ENCODE results near the gene SLCO3A1. TPM values are rescaled to one million over a fixed set of nuclear protein-coding genes. Genes with fewer than 3 reads are reported as not detected.

Gene SLCO3A1
- total RNA-seq, 3 donors from 2014 or later: 13.4 to 23.8 (median 14.3) TPM

GRCh38 chr15:92170897-92171296 is 317.4 kb downstream of the SLCO3A1 start:
- ATAC-seq: peak; percentile 5
- Histone ChIP-seq H3K4me3 (no peak overlapping the region), H3K4me1 (ENCODE audit: low read depth) (peaks cover 8% of the 10 kb centered on the region), H3K36me3 (ENCODE audit: low read depth) (no peaks in the 10 kb centered on the region), H3K9me3 (no peaks in the 10 kb centered on the region)
- no peak for TF ChIP-seq CTCF (IDR thresholded peaks at IDR 0.05)
- no peak for DNase-seq
- intact Hi-C loops (cut with DNase I, micrococcal nuclease): no loop called here

DNA sequence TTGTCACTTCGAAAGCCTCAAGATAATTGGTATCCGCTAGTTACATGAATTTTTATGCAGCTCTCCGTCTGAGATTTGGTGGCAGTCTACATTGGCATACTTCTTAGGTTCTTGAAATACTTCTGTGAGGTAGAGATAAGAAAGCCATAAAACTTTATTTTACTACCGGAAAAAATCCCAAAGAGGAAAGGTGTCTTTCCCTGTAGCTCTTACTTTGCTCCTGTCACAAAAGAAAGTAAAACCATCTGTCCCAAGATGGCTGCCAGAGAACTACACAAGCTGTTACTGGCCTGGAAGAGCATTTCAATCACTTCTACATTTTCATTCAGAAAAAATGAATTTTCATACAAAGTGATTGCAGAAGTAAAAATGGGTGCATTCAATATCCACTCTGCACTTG is 325.4 kb downstream of the SLCO3A1 start:
- peak; percentile 85 for ATAC-seq
- TF ChIP-seq CTCF (IDR thresholded peaks at IDR 0.05): no peak
- intact Hi-C loops (cut with DNase I, micrococcal nuclease): no loop called here

DNA sequence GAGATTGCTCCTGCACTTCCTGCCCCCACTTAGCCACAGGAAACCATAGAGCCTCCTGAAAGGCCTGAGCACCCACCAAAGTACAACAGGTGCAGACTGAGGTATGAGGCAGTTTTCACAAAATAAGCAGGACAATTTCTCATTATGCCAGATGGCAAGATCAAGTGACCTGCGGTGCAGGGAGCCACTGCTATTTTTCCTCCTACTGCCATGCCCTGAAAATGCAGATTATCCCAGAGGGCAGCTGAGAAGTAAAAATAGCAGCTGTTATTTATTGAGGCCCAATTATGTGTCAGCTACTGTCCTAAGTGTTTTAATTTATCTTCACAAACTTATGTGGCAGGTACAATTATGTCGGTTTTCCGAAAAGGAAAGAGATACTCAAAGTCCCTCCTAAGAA is 330.6 kb downstream of the SLCO3A1 start:
- no peaks in the 10 kb centered on the region for H3K36me3 ChIP-seq (ENCODE audit: low read depth)
- DNase-seq (no peak), ATAC-seq (no peak)
- no peaks in the 10 kb centered on the region for H3K4me1 ChIP-seq (ENCODE audit: low read depth)
- no peak for TF ChIP-seq CTCF (IDR thresholded peaks at IDR 0.05)
- H3K4me3 ChIP-seq: no peak overlapping the region
- no peaks in the 10 kb centered on the region for H3K9me3 ChIP-seq
- intact Hi-C loops (cut with DNase I, micrococcal nuclease): no loop called here

More for the DNA sequence above, 325.4 kb downstream of the SLCO3A1 start:
- no peaks in the 10 kb centered on the region for H3K9me3 ChIP-seq
- no peak overlapping the region for H3K4me3 ChIP-seq
- no peaks in the 10 kb centered on the region for H3K4me1 ChIP-seq (ENCODE audit: low read depth)
- H3K36me3 ChIP-seq (ENCODE audit: low read depth): no peaks in the 10 kb centered on the region
- peak in 1 of 3 donors; percentile 43 for DNase-seq

GRCh38 chr15:92184679-92185230 is 331.2 kb downstream of the SLCO3A1 start:
- intact Hi-C loops (cut with DNase I, micrococcal nuclease): no loop called here
- no peak for ATAC-seq
- Histone ChIP-seq H3K36me3 (ENCODE audit: low read depth) (no peaks in the 10 kb centered on the region), H3K4me3 (no peak overlapping the region), H3K4me1 (ENCODE audit: low read depth) (no peaks in the 10 kb centered on the region), H3K9me3 (no peaks in the 10 kb centered on the region)
- no peak for TF ChIP-seq CTCF (IDR thresholded peaks at IDR 0.05)
- no peak for DNase-seq

DNA sequence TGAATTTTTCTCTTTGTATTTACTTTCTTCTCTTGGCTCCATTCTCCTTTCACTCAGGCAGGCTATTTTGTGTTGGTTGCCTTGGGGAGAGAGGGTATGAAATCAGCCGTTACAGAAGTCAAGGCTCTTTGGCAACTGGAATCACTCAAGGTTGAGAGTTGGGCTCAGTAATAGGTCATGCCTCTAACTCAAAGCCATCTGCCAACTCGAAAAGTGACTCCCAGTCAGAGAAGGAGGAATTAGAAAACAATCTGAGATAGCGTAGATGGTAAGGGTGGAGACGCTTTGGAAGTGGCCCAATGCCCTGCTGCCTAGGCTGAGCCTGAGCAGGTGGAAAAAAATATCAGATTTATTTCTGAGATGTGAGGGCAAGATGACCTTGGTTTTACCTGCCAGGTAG is 334.5 kb downstream of the SLCO3A1 start:
- H3K4me1 ChIP-seq (ENCODE audit: low read depth): no peaks in the 10 kb centered on the region
- H3K9me3 ChIP-seq: no peaks in the 10 kb centered on the region
- TF ChIP-seq CTCF (IDR thresholded peaks at IDR 0.05): no peak
- H3K4me3 ChIP-seq: no peak overlapping the region
- intact Hi-C loops (cut with DNase I, micrococcal nuclease): no loop called here
- ATAC-seq: no peak
- H3K36me3 ChIP-seq (ENCODE audit: low read depth): no peaks in the 10 kb centered on the region
- DNase-seq: no peak

GRCh38 chr15:92189166-92189565 is 335.7 kb downstream of the SLCO3A1 start:
- TF ChIP-seq CTCF (IDR thresholded peaks at IDR 0.05): no peak
- Histone ChIP-seq H3K9me3 (no peaks in the 10 kb centered on the region), H3K4me3 (no peak overlapping the region), H3K36me3 (ENCODE audit: low read depth) (no peaks in the 10 kb centered on the region), H3K4me1 (ENCODE audit: low read depth) (no peaks in the 10 kb centered on the region)
- ATAC-seq (no peak), DNase-seq (no peak)
- intact Hi-C loops (cut with DNase I, micrococcal nuclease): no loop called here

All from mucosa of descending colon (tissue), 3 donors.